NB4 (cell line): Measurements from ENCODE around the gene MEA1.

Experiments used
- MYC ChIP-seq: IDR thresholded peaks from 2 replicates; pipeline ENCODE4 v1.6.1; 2011; ENCODE audit warnings: low read depth, low read length
- TF ChIP-seq, protein P1 (sequence below): IDR thresholded peaks from one replicate; pipeline ENCODE4 v1.5.1; 2012; ENCODE audit warnings: low read depth, low read length
- TF ChIP-seq, protein P2 (sequence below): IDR thresholded peaks from 2 replicates; pipeline ENCODE4 v1.6.1; 2011; ENCODE audit warnings: low read depth, low read length

DNA sequence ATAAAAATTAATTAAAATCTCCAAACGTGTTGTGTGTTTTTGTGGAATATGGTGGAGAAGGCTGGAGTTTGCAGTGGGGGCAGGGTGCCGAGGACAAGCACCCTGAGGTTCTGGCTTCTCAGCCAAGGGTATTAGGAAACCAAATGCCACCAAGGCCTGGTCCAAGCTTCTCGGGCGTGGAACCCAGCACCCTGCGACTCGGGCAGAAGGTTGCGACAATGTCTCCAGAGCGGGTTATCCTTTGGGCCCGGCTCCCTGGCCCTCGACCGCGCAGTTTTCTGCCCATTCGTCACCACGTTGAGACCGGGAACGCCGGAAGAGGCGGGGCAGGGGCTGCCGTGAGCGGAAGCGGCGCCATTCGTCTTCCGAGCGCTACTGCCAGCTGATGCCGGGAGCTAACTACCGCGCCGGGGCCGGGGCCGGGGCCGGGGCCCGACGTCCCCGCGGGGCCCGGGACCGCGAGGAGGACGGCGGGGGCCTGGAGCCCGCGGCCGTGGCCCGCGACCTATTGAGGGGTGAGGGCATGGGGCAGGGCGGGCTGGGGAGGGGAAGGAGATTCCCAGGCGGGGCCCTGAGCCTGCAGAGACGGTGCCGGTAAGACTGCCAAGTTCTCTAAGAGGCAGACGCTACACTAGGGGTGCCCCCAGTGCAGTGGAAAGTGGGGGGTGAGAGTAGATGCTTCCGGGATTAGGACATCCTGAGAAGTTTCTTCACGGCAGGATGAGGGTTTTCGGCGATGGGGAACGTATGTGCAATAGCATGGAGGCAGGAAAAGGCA, 7.7 kb upstream of the MEA1 start, which contains the start of gene RRP36:
- TF ChIP-seq, protein P1, sequence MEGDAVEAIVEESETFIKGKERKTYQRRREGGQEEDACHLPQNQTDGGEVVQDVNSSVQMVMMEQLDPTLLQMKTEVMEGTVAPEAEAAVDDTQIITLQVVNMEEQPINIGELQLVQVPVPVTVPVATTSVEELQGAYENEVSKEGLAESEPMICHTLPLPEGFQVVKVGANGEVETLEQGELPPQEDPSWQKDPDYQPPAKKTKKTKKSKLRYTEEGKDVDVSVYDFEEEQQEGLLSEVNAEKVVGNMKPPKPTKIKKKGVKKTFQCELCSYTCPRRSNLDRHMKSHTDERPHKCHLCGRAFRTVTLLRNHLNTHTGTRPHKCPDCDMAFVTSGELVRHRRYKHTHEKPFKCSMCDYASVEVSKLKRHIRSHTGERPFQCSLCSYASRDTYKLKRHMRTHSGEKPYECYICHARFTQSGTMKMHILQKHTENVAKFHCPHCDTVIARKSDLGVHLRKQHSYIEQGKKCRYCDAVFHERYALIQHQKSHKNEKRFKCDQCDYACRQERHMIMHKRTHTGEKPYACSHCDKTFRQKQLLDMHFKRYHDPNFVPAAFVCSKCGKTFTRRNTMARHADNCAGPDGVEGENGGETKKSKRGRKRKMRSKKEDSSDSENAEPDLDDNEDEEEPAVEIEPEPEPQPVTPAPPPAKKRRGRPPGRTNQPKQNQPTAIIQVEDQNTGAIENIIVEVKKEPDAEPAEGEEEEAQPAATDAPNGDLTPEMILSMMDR = no peak
- TF ChIP-seq MYC = peak; percentile 36; the same call in 1 of the 2 replicates
- TF ChIP-seq, protein P2, sequence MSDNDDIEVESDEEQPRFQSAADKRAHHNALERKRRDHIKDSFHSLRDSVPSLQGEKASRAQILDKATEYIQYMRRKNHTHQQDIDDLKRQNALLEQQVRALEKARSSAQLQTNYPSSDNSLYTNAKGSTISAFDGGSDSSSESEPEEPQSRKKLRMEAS = peak; percentile 25; the same call in 1 of the 2 replicates
